K562 (cell line): ENCODE measurements around the gene AMOTL1.

ENCODE experiments used
- CTCF ChIP-seq, 3 experiments: IDR thresholded peaks in 2 of 3; conservative IDR thresholded peaks in 1 of 3; 2 replicates each; pipeline ENCODE4 v1.5.1; 2011 to 2012; ENCODE audit warnings: low read length in 3 of 3, mild to moderate bottlenecking in 3 of 3, control low read depth in 2 of 3, improper control_type of control experiment in 1 of 3, inconsistent platforms in 1 of 3, low read depth in 1 of 3, mixed read lengths in 1 of 3, moderate library complexity in 1 of 3; ENCODE audit not compliant: insufficient read depth in 2 of 3
- E2F3 ChIP-seq: fragments of 250-450 bp; sonication (Bioruptor Pico); IDR thresholded peaks from 2 replicates; pipeline ENCODE4 v1.4.0; 2020; ENCODE audit warnings: mild to moderate bottlenecking
- EP300 ChIP-seq: IDR thresholded peaks from 2 replicates; pipeline ENCODE4 v1.6.1; 2012; ENCODE audit warnings: low read length, improper control_type of control experiment
- ETV6 ChIP-seq, 3 experiments: fragments of 150-350 bp in 1 of 3; sonication (generic) in 1 of 3; formaldehyde crosslinking in 1 of 3; IDR thresholded peaks; 2 replicates each; pipeline versions ENCODE4 v1.6.1 to v1.8.0; 2014 to 2022; ENCODE audit warnings: borderline replicate concordance in 2 of 3, low read depth in 2 of 3, antibody characterized with exemption in 1 of 3, low read length in 1 of 3, mild to moderate bottlenecking in 1 of 3, missing genetic modification reagents in 1 of 3
- MECOM ChIP-seq: fragments of 250-450 bp; sonication (Bioruptor Pico); IDR thresholded peaks from 2 replicates; pipeline ENCODE4 v1.8.0; 2022; ENCODE audit warnings: inconsistent platforms
- NEUROD1 ChIP-seq: fragments of 150-350 bp; IDR thresholded peaks from 2 replicates; pipeline ENCODE4 v1.6.1; 2014; ENCODE audit warnings: borderline replicate concordance, low read length, low read depth; ENCODE audit not compliant: partially characterized antibody
- NRF1 ChIP-seq, 2 experiments: fragments of 450-650 bp; IDR thresholded peaks in 1 of 2; conservative IDR thresholded peaks in 1 of 2; 2 replicates each; pipeline ENCODE4 v1.6.1; 2014; ENCODE audit warnings: mild to moderate bottlenecking in 2 of 2
- POLR2A ChIP-seq: fragments of 450-650 bp; conservative IDR thresholded peaks from 2 replicates; pipeline ENCODE4 v1.6.1; 2016
- POLR2B ChIP-seq: fragments of 450-650 bp; IDR thresholded peaks from 2 replicates; pipeline ENCODE4 v1.6.1; 2018; ENCODE audit warnings: low read depth; ENCODE audit not compliant: partially characterized antibody
- SREBF2 ChIP-seq: sonication (generic); formaldehyde crosslinking; IDR thresholded peaks from 2 replicates; pipeline ENCODE4 v1.4.0; 2020; ENCODE audit warnings: mild to moderate bottlenecking, missing genetic modification reagents
- UBTF ChIP-seq, 2 experiments: IDR thresholded peaks; 2 replicates each; pipeline ENCODE4 v1.6.1; 2012; ENCODE audit warnings: improper control_type of control experiment in 2 of 2, low read depth in 2 of 2, low read length in 2 of 2, borderline replicate concordance in 1 of 2
- ZKSCAN1 ChIP-seq: fragments of 150-350 bp; IDR thresholded peaks from 2 replicates; pipeline ENCODE4 v1.6.1; 2016; ENCODE audit warnings: low read depth, low read length
- ZNF263 ChIP-seq: sonication (generic); formaldehyde crosslinking; IDR thresholded peaks from 2 replicates; pipeline ENCODE4 v1.8.0; 2022; ENCODE audit warnings: mild to moderate bottlenecking, missing genetic modification reagents, borderline replicate concordance

- TF ChIP-seq ZNF263 (CRISPR knock-in tag) (no peak), POLR2B (no peak), UBTF (IDR thresholded peaks at IDR 0.05; ENCODE audit: borderline replicate concordance in 1 of 2, low read depth in 2 of 2, low read length in 2 of 2) (no peak), ZKSCAN1 (no peak), MECOM (CRISPR knock-in tag) (no peak), ETV6 (IDR thresholded peaks at IDR 0.05; ENCODE audit: borderline replicate concordance in 1 of 2, low read depth in 2 of 2, low read length in 1 of 2) (no peak), ETV6 (CRISPR knock-in tag; IDR thresholded peaks at IDR 0.05; ENCODE audit: borderline replicate concordance) (no peak), CTCF (IDR thresholded peaks at IDR 0.05 in 2 of 3, conservative IDR thresholded peaks at IDR 0.05 in 1 of 3; ENCODE audit: insufficient read depth in 2 of 3, low read depth in 1 of 3, low read length in 3 of 3) (no peak), EP300 (no peak), E2F3 (CRISPR knock-in tag) (no peak), POLR2A (no peak), NRF1 (conservative IDR thresholded peaks at IDR 0.05 in 1 of 2, IDR thresholded peaks at IDR 0.05 in 1 of 2) (no peak), NEUROD1 (no peak), SREBF2 (CRISPR knock-in tag) (no peak)
These were observed 31.0 kb upstream of the AMOTL1 start for GRCh38 chr11:94737171-94737611.
